GM12891 (cell line): ENCODE measurements around the gene NEXN.

Experiments
- POLR2A ChIP-seq: IDR thresholded peaks from 2 replicates; pipeline ENCODE4 v1.6.1; 2011; ENCODE audit warnings: low read depth, low read length, control low read depth
- POLR2AphosphoS5 ChIP-seq: IDR thresholded peaks from 2 replicates; pipeline ENCODE4 v1.6.1; 2011; ENCODE audit warnings: low read depth, low read length, control low read depth
- SPI1 ChIP-seq: IDR thresholded peaks from 2 replicates; pipeline ENCODE4 v1.6.1; 2011; ENCODE audit warnings: low read depth, low read length, control low read depth

- TF ChIP-seq POLR2A (no peak), POLR2AphosphoS5 (no peak), SPI1 (no peak)
These were observed 37.5 kb downstream of the NEXN start for GRCh38 chr1:77925956-77926355.
